A549 (cell line): Measurements from ENCODE around the gene POU4F1. TPM values are rescaled to one million over a fixed set of nuclear protein-coding genes. Genes with fewer than 3 reads are reported as not detected.

ENCODE experiments used
- ATAC-seq, 2 experiments: fragments of 200-7000 bp in 1 of 2; fragments of >200 bp in 1 of 2; cut with Nextera tagmentation in 1 of 2; cut with Tn5 transposase in 1 of 2; 3 replicates each; pipeline versions ENCODE4 v1.8.0 to v1.9.1; 2018 to 2020; ENCODE audit warnings: mild to moderate bottlenecking in 1 of 2, moderate library complexity in 1 of 2
- CTCF ChIA-PET: fragments of 300-600 bp; sonication (Branson Sonifier 250); formaldehyde crosslinking; extraction: SDS; loops from one replicate; lab custom pipeline; 2021; ENCODE audit warnings: antibody characterized with exemption, inconsistent platforms; lab: Yijun Ruan, JAX
- POLR2A ChIA-PET: fragments of 350-600 bp; formaldehyde crosslinking; extraction: SDS; loops from one replicate; lab custom pipeline; 2021; ENCODE audit warnings: antibody characterized with exemption, inconsistent platforms; lab: Yijun Ruan, JAX
- DNase-seq, 2 experiments: peaks; one replicate each; pipeline versions ENCODE4 v3.0.0 to v3.0.0-alpha.2; 2011 to 2016; ENCODE audit warnings: low read depth in 1 of 2, low spot score in 1 of 2
- FAIRE-seq: peaks from 2 replicates; lab custom pipeline; 2011; peaks lifted over from hg19 to GRCh38; lab: Jason Lieb, UNC
- H3K27ac ChIP-seq, 2 experiments: fragments of >200 bp; sonication (Bioruptor Twin); formaldehyde crosslinking; 3 replicates each; pipeline ENCODE4 v1.5.1; 2016 to 2017
- H3K4me1 ChIP-seq: fragments of >200 bp; sonication (Bioruptor Twin); formaldehyde crosslinking; 3 replicates; pipeline ENCODE4 v1.6.1; 2016
- H3K4me2 ChIP-seq: fragments of >200 bp; sonication (Bioruptor Twin); formaldehyde crosslinking; 3 replicates; pipeline ENCODE4 v1.6.1; 2016
- H3K4me3 ChIP-seq: fragments of >200 bp; sonication (Bioruptor Twin); formaldehyde crosslinking; 3 replicates; pipeline ENCODE4 v1.5.1; 2016
- H3K9me3 ChIP-seq: fragments of >200 bp; sonication (Bioruptor Twin); formaldehyde crosslinking; 3 replicates; pipeline ENCODE4 v1.6.1; 2016
- CBX8 ChIP-seq: fragments of 200-600 bp; sonication (generic); IDR thresholded peaks from 2 replicates; pipeline ENCODE4 v1.6.1; 2016
- E2F6 ChIP-seq: IDR thresholded peaks from 2 replicates; pipeline ENCODE4 v1.6.1; 2012; ENCODE audit warnings: low read depth, borderline replicate concordance
- EP300 ChIP-seq, 2 experiments: fragments of >200 bp; sonication (Bioruptor Twin); formaldehyde crosslinking; IDR thresholded peaks; 2 replicates in 1 of 2; 3 replicates in 1 of 2; pipeline ENCODE4 v1.6.1; 2016 to 2017
- FOSL2 ChIP-seq, 2 experiments: fragments of 450-650 bp in 1 of 2; fragments of >200 bp in 1 of 2; sonication (Bioruptor Twin) in 1 of 2; formaldehyde crosslinking; IDR thresholded peaks; 2 replicates each; pipeline versions ENCODE4 v1.5.0 to v1.6.1; 2016 to 2020; ENCODE audit warnings: mild to moderate bottlenecking in 1 of 2, moderate library complexity in 1 of 2
- HES2 ChIP-seq: fragments of >200 bp; sonication (Bioruptor Twin); formaldehyde crosslinking; IDR thresholded peaks from 2 replicates; pipeline ENCODE4 v1.6.1; 2016
- HMGXB4 ChIP-seq: fragments of 250-450 bp; sonication (Bioruptor Pico); IDR thresholded peaks from 2 replicates; pipeline ENCODE4 v1.5.0; 2021; ENCODE audit warnings: mild to moderate bottlenecking, moderate library complexity, borderline replicate concordance
- HOXA7 ChIP-seq: fragments of 250-450 bp; sonication (Bioruptor Pico); IDR thresholded peaks from 2 replicates; pipeline ENCODE4 v1.5.0; 2020; ENCODE audit warnings: mild to moderate bottlenecking, moderate library complexity
- KDM5A ChIP-seq: fragments of 200-600 bp; sonication (generic); IDR thresholded peaks from 2 replicates; pipeline ENCODE4 v1.6.1; 2016; ENCODE audit warnings: antibody characterized with exemption, mild to moderate bottlenecking
- NR3C1 ChIP-seq: fragments of >200 bp; sonication (Bioruptor Twin); formaldehyde crosslinking; IDR thresholded peaks from 3 replicates; pipeline ENCODE4 v1.6.1; 2017
- POLR2AphosphoS2 ChIP-seq: conservative IDR thresholded peaks from 2 replicates; pipeline ENCODE4 v1.6.1; 2012; ENCODE audit warnings: low read length, improper control_type of control experiment, inconsistent platforms
- TP53 ChIP-seq: fragments of 250-450 bp; sonication (Bioruptor Pico); IDR thresholded peaks from 2 replicates; pipeline ENCODE4 v1.5.0; 2021; ENCODE audit warnings: mild to moderate bottlenecking, moderate library complexity
- ZNF302 ChIP-seq: fragments of 250-450 bp; sonication (Bioruptor Pico); IDR thresholded peaks from 2 replicates; pipeline ENCODE4 v1.9.0; 2021; ENCODE audit warnings: inconsistent platforms, mild to moderate bottlenecking, moderate library complexity
- ZSCAN20 ChIP-seq: fragments of 250-450 bp; sonication (Bioruptor Pico); IDR thresholded peaks from 2 replicates; pipeline ENCODE4 v1.8.0; 2022; ENCODE audit warnings: mild to moderate bottlenecking, moderate library complexity
- WGBS: methylation state at CpG from one replicate; pipeline ENCODE4 v1.1.6; 2017; ENCODE audit errors: missing lambda C conversion rate; 5-methylcytosine and 5-hydroxymethylcytosine counted together
- polyA plus RNA-seq, 4 experiments: library from polyadenylated mRNA; depleted of rRNA in 3 of 4; stranded (reverse); fragments of >200 nt; fragmentation: RNase III in 1 of 4; extraction: RNeasy Plus Mini Kit Qiagen cat#74134 plus additional on column Dnase treatment in 1 of 4; gene quantifications; 2 replicates in 3 of 4; 3 replicates in 1 of 4; pipeline ENCODE4 v1.2.3, GENCODE V29; 2011 to 2017
- TF ChIP-seq, protein P1 (sequence below): fragments of >200 bp; sonication (Bioruptor Twin); formaldehyde crosslinking; IDR thresholded peaks from 3 replicates; pipeline ENCODE4 v1.6.1; 2016
- TF ChIP-seq, protein P2 (sequence below): fragments of 200-600 bp; sonication (generic); IDR thresholded peaks from 2 replicates; pipeline ENCODE4 v1.6.1; 2016; ENCODE audit warnings: antibody characterized with exemption, mild to moderate bottlenecking, moderate library complexity

POU4F1 gene
- polyA plus RNA-seq, 2 of the 4 experiments (the other 2 are of a cell fraction): 1.2 to 1.5 TPM

- ChIA-PET POLR2A (no interaction called here), CTCF (no interaction called here)
- FAIRE-seq (no peak), ATAC-seq (no peak), DNase-seq (no peak)
- 0 out of 3 replicates have a peak, but pooled peaks cover 5% of the 10 kb centered on the region for H3K4me1 ChIP-seq
- TF ChIP-seq ZSCAN20 (no peak), POLR2AphosphoS2 (no peak), ZNF302 (CRISPR knock-in tag) (no peak), HMGXB4 (CRISPR knock-in tag) (no peak), FOSL2 (IDR thresholded peaks at IDR 0.05) (no peak), FOSL2 (CRISPR knock-in tag; IDR thresholded peaks at IDR 0.05) (no peak), E2F6 (no peak), TP53 (CRISPR knock-in tag) (no peak), KDM5A (no peak), NR3C1 (no peak), CBX8 (no peak), HES2 (no peak), EP300 (IDR thresholded peaks at IDR 0.05) (no peak), HOXA7 (CRISPR knock-in tag) (no peak)
- TF ChIP-seq, protein P1, sequence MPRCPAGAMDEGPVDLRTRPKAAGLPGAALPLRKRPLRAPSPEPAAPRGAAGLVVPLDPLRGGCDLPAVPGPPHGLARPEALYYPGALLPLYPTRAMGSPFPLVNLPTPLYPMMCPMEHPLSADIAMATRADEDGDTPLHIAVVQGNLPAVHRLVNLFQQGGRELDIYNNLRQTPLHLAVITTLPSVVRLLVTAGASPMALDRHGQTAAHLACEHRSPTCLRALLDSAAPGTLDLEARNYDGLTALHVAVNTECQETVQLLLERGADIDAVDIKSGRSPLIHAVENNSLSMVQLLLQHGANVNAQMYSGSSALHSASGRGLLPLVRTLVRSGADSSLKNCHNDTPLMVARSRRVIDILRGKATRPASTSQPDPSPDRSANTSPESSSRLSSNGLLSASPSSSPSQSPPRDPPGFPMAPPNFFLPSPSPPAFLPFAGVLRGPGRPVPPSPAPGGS: no peak
- TF ChIP-seq, protein P2, sequence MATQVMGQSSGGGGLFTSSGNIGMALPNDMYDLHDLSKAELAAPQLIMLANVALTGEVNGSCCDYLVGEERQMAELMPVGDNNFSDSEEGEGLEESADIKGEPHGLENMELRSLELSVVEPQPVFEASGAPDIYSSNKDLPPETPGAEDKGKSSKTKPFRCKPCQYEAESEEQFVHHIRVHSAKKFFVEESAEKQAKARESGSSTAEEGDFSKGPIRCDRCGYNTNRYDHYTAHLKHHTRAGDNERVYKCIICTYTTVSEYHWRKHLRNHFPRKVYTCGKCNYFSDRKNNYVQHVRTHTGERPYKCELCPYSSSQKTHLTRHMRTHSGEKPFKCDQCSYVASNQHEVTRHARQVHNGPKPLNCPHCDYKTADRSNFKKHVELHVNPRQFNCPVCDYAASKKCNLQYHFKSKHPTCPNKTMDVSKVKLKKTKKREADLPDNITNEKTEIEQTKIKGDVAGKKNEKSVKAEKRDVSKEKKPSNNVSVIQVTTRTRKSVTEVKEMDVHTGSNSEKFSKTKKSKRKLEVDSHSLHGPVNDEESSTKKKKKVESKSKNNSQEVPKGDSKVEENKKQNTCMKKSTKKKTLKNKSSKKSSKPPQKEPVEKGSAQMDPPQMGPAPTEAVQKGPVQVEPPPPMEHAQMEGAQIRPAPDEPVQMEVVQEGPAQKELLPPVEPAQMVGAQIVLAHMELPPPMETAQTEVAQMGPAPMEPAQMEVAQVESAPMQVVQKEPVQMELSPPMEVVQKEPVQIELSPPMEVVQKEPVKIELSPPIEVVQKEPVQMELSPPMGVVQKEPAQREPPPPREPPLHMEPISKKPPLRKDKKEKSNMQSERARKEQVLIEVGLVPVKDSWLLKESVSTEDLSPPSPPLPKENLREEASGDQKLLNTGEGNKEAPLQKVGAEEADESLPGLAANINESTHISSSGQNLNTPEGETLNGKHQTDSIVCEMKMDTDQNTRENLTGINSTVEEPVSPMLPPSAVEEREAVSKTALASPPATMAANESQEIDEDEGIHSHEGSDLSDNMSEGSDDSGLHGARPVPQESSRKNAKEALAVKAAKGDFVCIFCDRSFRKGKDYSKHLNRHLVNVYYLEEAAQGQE: no peak
- WGBS: 89% methylated on average over 12 of the region's 42 CpGs
- no peak overlapping the region for H3K27ac ChIP-seq
- H3K9me3 ChIP-seq: no peaks in the 10 kb centered on the region
- no peak overlapping the region for H3K4me3 ChIP-seq
- H3K4me2 ChIP-seq: no peak overlapping the region
Observed at GRCh38 chr13:78607409-78608251, 4.3 kb upstream of the POU4F1 start.
